ENCODE data around the gene SVIL. TPM values are rescaled to one million over a fixed set of nuclear protein-coding genes. Genes with fewer than 3 reads are reported as not detected.
A peak's percentile ranks its signal among the peaks of the same experiment; 100 is the strongest.

The SVIL gene, protein sequence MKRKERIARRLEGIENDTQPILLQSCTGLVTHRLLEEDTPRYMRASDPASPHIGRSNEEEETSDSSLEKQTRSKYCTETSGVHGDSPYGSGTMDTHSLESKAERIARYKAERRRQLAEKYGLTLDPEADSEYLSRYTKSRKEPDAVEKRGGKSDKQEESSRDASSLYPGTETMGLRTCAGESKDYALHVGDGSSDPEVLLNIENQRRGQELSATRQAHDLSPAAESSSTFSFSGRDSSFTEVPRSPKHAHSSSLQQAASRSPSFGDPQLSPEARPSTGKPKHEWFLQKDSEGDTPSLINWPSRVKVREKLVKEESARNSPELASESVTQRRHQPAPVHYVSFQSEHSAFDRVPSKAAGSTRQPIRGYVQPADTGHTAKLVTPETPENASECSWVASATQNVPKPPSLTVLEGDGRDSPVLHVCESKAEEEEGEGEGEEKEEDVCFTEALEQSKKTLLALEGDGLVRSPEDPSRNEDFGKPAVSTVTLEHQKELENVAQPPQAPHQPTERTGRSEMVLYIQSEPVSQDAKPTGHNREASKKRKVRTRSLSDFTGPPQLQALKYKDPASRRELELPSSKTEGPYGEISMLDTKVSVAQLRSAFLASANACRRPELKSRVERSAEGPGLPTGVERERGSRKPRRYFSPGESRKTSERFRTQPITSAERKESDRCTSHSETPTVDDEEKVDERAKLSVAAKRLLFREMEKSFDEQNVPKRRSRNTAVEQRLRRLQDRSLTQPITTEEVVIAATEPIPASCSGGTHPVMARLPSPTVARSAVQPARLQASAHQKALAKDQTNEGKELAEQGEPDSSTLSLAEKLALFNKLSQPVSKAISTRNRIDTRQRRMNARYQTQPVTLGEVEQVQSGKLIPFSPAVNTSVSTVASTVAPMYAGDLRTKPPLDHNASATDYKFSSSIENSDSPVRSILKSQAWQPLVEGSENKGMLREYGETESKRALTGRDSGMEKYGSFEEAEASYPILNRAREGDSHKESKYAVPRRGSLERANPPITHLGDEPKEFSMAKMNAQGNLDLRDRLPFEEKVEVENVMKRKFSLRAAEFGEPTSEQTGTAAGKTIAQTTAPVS (N-terminal part only)
- 10 to 100 TPM in 2 of 4 donors, 1 to 10 TPM in 2; 6.7 to 26.4 (median 9.8) TPM for polyA plus RNA-seq
- long read RNA-seq, donor 1, partial matches to known transcripts = 0 of 1 reads
- long read RNA-seq, donor 1, other reads (novel, unspliced or antisense) = 0 of 1 reads
- long read RNA-seq, donor 2 = 0 reads
- long read RNA-seq, donor 3 = 0 reads
- long read RNA-seq, donor 4 = 0 reads
- long read RNA-seq, donor 5 = 0 reads
- long read RNA-seq, donor 6 = 0 reads
- long read RNA-seq, donor 7 = 0 reads
- long read RNA-seq, donor 8 = 0 reads
- long read RNA-seq, donor 9 = 0 reads
- long read RNA-seq, donor 10, partial matches to known transcripts = 0 of 18 reads
- long read RNA-seq, donor 10, other reads (novel, unspliced or antisense) = 18 of 18 reads

- FAIRE-seq = no peak
- H3K4me3 ChIP-seq (ENCODE audit: low read depth in 1 of 3, low read length in 3 of 3) = no peak within 1 kb of the TSS
These were observed at the start of gene SVIL for GRCh38 chr10:29634764-29635625. TSS of gene SVIL (minus strand) at chr10:29634971. CDS start at chr10:29555058, 79,913 bp downstream.

GRCh38 chr10:29681676-29682448 is 47.1 kb upstream of the SVIL start:
- DNase-seq = peak in 1 of 2 donors; percentile 5
- Histone ChIP-seq H3K4me3 (ENCODE audit: low read depth in 1 of 3, low read length in 3 of 3) (no peak overlapping the region), H3K27ac (ENCODE audit: low read depth in 1 of 3, low read length in 2 of 3) (no peak overlapping the region), H3K4me1 (ENCODE audit: control insufficient read depth in 3 of 3, insufficient read depth in 2 of 3, low read depth in 1 of 3, low read length in 2 of 3) (no peaks in the 10 kb centered on the region), H3K36me3 (ENCODE audit: control insufficient read depth in 3 of 3, insufficient read depth in 2 of 3, low read depth in 1 of 3, low read length in 3 of 3) (peaks cover 0 to 22% (median 0%) of the 10 kb centered on the region in 3 donors), H3K9me3 (ENCODE audit: control insufficient read depth in 2 of 2, insufficient read depth in 1 of 2, low read depth in 1 of 2, low read length in 1 of 2) (peaks cover 3 to 15% of the 10 kb centered on the region in 2 donors), H3K27me3 (ENCODE audit: control insufficient read depth in 3 of 3, insufficient read depth in 3 of 3, low read length in 3 of 3) (no peaks in the 10 kb centered on the region)
- no peak for FAIRE-seq
- 67 to 87% (median 80%) methylated on average over 9 of the region's 9 CpGs for WGBS, 3 donors

More at GRCh38 chr10:29634764-29635625, at the start of gene SVIL:
- Histone ChIP-seq H3K27ac (ENCODE audit: low read depth in 1 of 3, low read length in 2 of 3) (peak within 1 kb of the TSS in 2 of 3 donors; percentile 64 to 83), H3K9me3 (ENCODE audit: control insufficient read depth in 2 of 2, insufficient read depth in 1 of 2, low read depth in 1 of 2, low read length in 1 of 2) (no peaks in the 10 kb centered on the region), H3K27me3 (ENCODE audit: control insufficient read depth in 3 of 3, insufficient read depth in 3 of 3, low read length in 3 of 3) (no peaks in the 10 kb centered on the region), H3K36me3 (ENCODE audit: control insufficient read depth in 3 of 3, insufficient read depth in 2 of 3, low read depth in 1 of 3, low read length in 3 of 3) (peaks cover 0 to 8% (median 0%) of the 10 kb centered on the region in 3 donors), H3K4me1 (ENCODE audit: control insufficient read depth in 3 of 3, insufficient read depth in 2 of 3, low read depth in 1 of 3, low read length in 2 of 3) (peaks cover 2 to 21% (median 11%) of the 10 kb centered on the region in 3 donors)
- 46 to 54% (median 50%) methylated on average over 10 of the region's 10 CpGs for WGBS, 3 donors
- DNase-seq = peak; percentile 17 to 65

DNA sequence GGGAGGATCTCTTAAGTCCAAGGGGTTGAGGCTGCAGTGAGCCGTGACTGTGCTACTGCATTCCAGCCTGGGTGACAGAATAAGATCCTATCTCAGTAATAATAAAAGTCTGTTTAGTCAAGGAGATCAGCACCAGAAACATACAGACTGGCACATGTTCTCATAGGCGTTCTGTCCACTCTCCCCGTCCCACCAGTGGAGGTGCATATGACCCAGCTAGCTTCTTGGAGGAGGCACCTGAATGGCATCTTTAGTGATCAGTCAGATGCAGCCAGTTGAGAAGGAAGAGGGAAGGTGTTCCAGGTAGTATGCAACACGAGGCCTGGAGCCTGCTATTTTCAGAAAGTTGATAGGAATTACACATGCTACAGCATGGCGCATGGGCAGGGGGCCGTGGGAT is 45.3 kb upstream of the SVIL start:
- DNase-seq (no peak), FAIRE-seq (no peak)
- no peaks in the 10 kb centered on the region for H3K4me1 ChIP-seq (ENCODE audit: control insufficient read depth in 3 of 3, insufficient read depth in 2 of 3, low read depth in 1 of 3, low read length in 2 of 3)
- WGBS, 3 donors = 85 to 92% (median 90%) methylated on average over 6 of the region's 6 CpGs
- no peaks in the 10 kb centered on the region for H3K27me3 ChIP-seq (ENCODE audit: control insufficient read depth in 3 of 3, insufficient read depth in 3 of 3, low read length in 3 of 3)
- H3K36me3 ChIP-seq (ENCODE audit: control insufficient read depth in 3 of 3, insufficient read depth in 2 of 3, low read depth in 1 of 3, low read length in 3 of 3) = peaks cover 0 to 29% (median 2%) of the 10 kb centered on the region in 3 donors
- peaks cover 3 to 32% of the 10 kb centered on the region in 2 donors for H3K9me3 ChIP-seq (ENCODE audit: control insufficient read depth in 2 of 2, insufficient read depth in 1 of 2, low read depth in 1 of 2, low read length in 1 of 2)
- no peak overlapping the region for H3K27ac ChIP-seq (ENCODE audit: low read depth in 1 of 3, low read length in 2 of 3)
- no peak overlapping the region for H3K4me3 ChIP-seq (ENCODE audit: low read depth in 1 of 3, low read length in 3 of 3)

DNA sequence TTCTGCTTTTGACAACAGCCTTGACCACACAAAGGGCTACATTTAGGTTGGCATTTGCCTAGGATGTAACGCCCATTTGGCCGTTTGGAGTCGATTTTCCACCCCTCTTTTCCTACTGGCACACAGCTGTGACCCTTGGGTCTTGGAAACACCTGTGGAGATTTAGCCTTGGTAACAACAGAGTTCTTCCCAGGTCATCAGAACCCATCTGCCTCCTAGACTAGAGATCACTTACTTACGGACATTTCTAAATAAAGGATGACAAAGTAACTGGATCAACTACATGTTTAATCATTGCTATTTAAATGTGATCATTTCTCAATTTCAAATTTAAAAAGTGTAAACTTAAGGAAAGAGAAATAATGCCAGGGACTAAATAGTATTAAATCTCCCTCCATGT is 42.0 kb upstream of the SVIL start:
- peaks cover 0 to 31% (median 2%) of the 10 kb centered on the region in 3 donors for H3K36me3 ChIP-seq (ENCODE audit: control insufficient read depth in 3 of 3, insufficient read depth in 2 of 3, low read depth in 1 of 3, low read length in 3 of 3)
- 87 to 91% (median 91%) methylated on average over 4 of the region's 4 CpGs for WGBS, 3 donors
- no peak for FAIRE-seq
- DNase-seq = no peak
- H3K27ac ChIP-seq (ENCODE audit: low read depth in 1 of 3, low read length in 2 of 3) = no peak overlapping the region
- no peak overlapping the region for H3K4me3 ChIP-seq (ENCODE audit: low read depth in 1 of 3, low read length in 3 of 3)
- no peaks in the 10 kb centered on the region for H3K27me3 ChIP-seq (ENCODE audit: control insufficient read depth in 3 of 3, insufficient read depth in 3 of 3, low read length in 3 of 3)
- no peaks in the 10 kb centered on the region for H3K4me1 ChIP-seq (ENCODE audit: control insufficient read depth in 3 of 3, insufficient read depth in 2 of 3, low read depth in 1 of 3, low read length in 2 of 3)
- peaks cover 2 to 45% of the 10 kb centered on the region in 2 donors for H3K9me3 ChIP-seq (ENCODE audit: control insufficient read depth in 2 of 2, insufficient read depth in 1 of 2, low read depth in 1 of 2, low read length in 1 of 2)

GRCh38 chr10:29675984-29676383 is 41.2 kb upstream of the SVIL start:
- H3K27me3 ChIP-seq (ENCODE audit: control insufficient read depth in 3 of 3, insufficient read depth in 3 of 3, low read length in 3 of 3) = no peaks in the 10 kb centered on the region
- peaks cover 2 to 45% of the 10 kb centered on the region in 2 donors for H3K9me3 ChIP-seq (ENCODE audit: control insufficient read depth in 2 of 2, insufficient read depth in 1 of 2, low read depth in 1 of 2, low read length in 1 of 2)
- no peaks in the 10 kb centered on the region for H3K4me1 ChIP-seq (ENCODE audit: control insufficient read depth in 3 of 3, insufficient read depth in 2 of 3, low read depth in 1 of 3, low read length in 2 of 3)
- no peak for DNase-seq
- peaks cover 0 to 30% (median 2%) of the 10 kb centered on the region in 3 donors for H3K36me3 ChIP-seq (ENCODE audit: control insufficient read depth in 3 of 3, insufficient read depth in 2 of 3, low read depth in 1 of 3, low read length in 3 of 3)
- 89 to 94% (median 93%) methylated on average over 1 of the region's 1 CpG for whole genome bisulfite sequencing, 3 donors
- no peak for FAIRE-seq
- no peak overlapping the region for H3K4me3 ChIP-seq (ENCODE audit: low read depth in 1 of 3, low read length in 3 of 3)
- H3K27ac ChIP-seq (ENCODE audit: low read depth in 1 of 3, low read length in 2 of 3) = no peak overlapping the region

- no peak for DNase-seq
- FAIRE-seq = no peak
- H3K27ac ChIP-seq (ENCODE audit: low read depth in 1 of 3, low read length in 2 of 3) = no peak overlapping the region
- H3K36me3 ChIP-seq (ENCODE audit: control insufficient read depth in 3 of 3, insufficient read depth in 2 of 3, low read depth in 1 of 3, low read length in 3 of 3) = peaks cover 0 to 20% (median 2%) of the 10 kb centered on the region in 3 donors
- no peak overlapping the region for H3K4me3 ChIP-seq (ENCODE audit: low read depth in 1 of 3, low read length in 3 of 3)
- H3K27me3 ChIP-seq (ENCODE audit: control insufficient read depth in 3 of 3, insufficient read depth in 3 of 3, low read length in 3 of 3) = no peaks in the 10 kb centered on the region
- H3K9me3 ChIP-seq (ENCODE audit: control insufficient read depth in 2 of 2, insufficient read depth in 1 of 2, low read depth in 1 of 2, low read length in 1 of 2) = peaks cover 0 to 30% of the 10 kb centered on the region in 2 donors
- H3K4me1 ChIP-seq (ENCODE audit: control insufficient read depth in 3 of 3, insufficient read depth in 2 of 3, low read depth in 1 of 3, low read length in 2 of 3) = no peaks in the 10 kb centered on the region
- WGBS, 3 donors = 84 to 98% (median 90%) methylated on average over 2 of the region's 2 CpGs
These were observed 37.2 kb upstream of the SVIL start for GRCh38 chr10:29671968-29672367.

All from small intestine (tissue), 16 donors.